DLD1 (cell line): ENCODE data around the gene CEMIP2.
"Not testable (repeated sequence)": the region's sequence is repeated elsewhere in the genome, so short reads cannot be mapped to it uniquely, and the experiment has no call there.

Experiments used
- in situ Hi-C: cut with HindIII; loops from 2 replicates; pipeline ENCODE4 v1.10.0; 2017; ENCODE audit warnings: low sequenced_read_pairs

Gene CEMIP2

GRCh38 chr9:71680189-71680980 lies 87.9 kb downstream of the CEMIP2 start:
- in situ Hi-C loops: no loop called here

- in situ Hi-C loops: no loop called here
These were observed 89.3 kb downstream of the CEMIP2 start for GRCh38 chr9:71678999-71679398.

- in situ Hi-C loops: no loop called here
These were observed 91.1 kb downstream of the CEMIP2 start for GRCh38 chr9:71677209-71677608.

GRCh38 chr9:71676460-71676859 lies 91.9 kb downstream of the CEMIP2 start:
- in situ Hi-C loops: no loop called here

GRCh38 chr9:71675857-71676165 lies 92.5 kb downstream of the CEMIP2 start:
- in situ Hi-C loops: no loop called here

- in situ Hi-C loops: no loop called here
These were observed 93.0 kb downstream of the CEMIP2 start for GRCh38 chr9:71675105-71675856.

GRCh38 chr9:71672573-71672972 lies 95.7 kb downstream of the CEMIP2 start:
- in situ Hi-C loops: no loop called here

GRCh38 chr9:71671289-71671688 lies 97.0 kb downstream of the CEMIP2 start:
- in situ Hi-C loops: no loop called here

GRCh38 chr9:71670121-71670520 lies 98.2 kb downstream of the CEMIP2 start:
- in situ Hi-C loops: no loop called here

GRCh38 chr9:71669284-71669995 lies 98.9 kb downstream of the CEMIP2 start:
- in situ Hi-C loops: no loop called here

GRCh38 chr9:71668717-71669116 lies 99.6 kb downstream of the CEMIP2 start:
- in situ Hi-C loops: no loop called here

GRCh38 chr9:71665247-71665646 lies 103.1 kb downstream of the CEMIP2 start:
- in situ Hi-C loops: no loop called here

GRCh38 chr9:71664566-71664965 lies 103.7 kb downstream of the CEMIP2 start:
- in situ Hi-C loops: no loop called here

- in situ Hi-C loops: no loop called here
These were observed 104.3 kb downstream of the CEMIP2 start for GRCh38 chr9:71663931-71664459.

- in situ Hi-C loops: no loop called here
These were observed 105.1 kb downstream of the CEMIP2 start for GRCh38 chr9:71663216-71663615.

GRCh38 chr9:71662082-71662481 lies 106.2 kb downstream of the CEMIP2 start:
- in situ Hi-C loops: no loop called here

- in situ Hi-C loops: not testable (repeated sequence)
These were observed 111.0 kb downstream of the CEMIP2 start for GRCh38 chr9:71657276-71657675.

- in situ Hi-C loops: no loop called here
These were observed 111.8 kb downstream of the CEMIP2 start for GRCh38 chr9:71656496-71656895.

- in situ Hi-C loops: no loop called here
These were observed 112.5 kb downstream of the CEMIP2 start for GRCh38 chr9:71655778-71656177.

- in situ Hi-C loops: no loop called here
These were observed 113.2 kb downstream of the CEMIP2 start for GRCh38 chr9:71655141-71655540.

GRCh38 chr9:71652480-71652879 lies 115.8 kb downstream of the CEMIP2 start:
- in situ Hi-C loops: no loop called here

- in situ Hi-C loops: no loop called here
These were observed 119.9 kb downstream of the CEMIP2 start for GRCh38 chr9:71648453-71648852.
